Stimulated activated CD8-positive, alpha-beta memory T cell treated with anti-CD3 and anti-CD28 coated beads, Interleukin-4, amount 100 ng/mL, for 24 hours (primary cell): Measurements from ENCODE around the gene MAPKAPK3.

Experiments used
- DNase-seq: peaks from one replicate; pipeline ENCODE4 v3.0.0-alpha.2; 2020; ENCODE audit warnings: low read depth

Gene MAPKAPK3

DNA sequence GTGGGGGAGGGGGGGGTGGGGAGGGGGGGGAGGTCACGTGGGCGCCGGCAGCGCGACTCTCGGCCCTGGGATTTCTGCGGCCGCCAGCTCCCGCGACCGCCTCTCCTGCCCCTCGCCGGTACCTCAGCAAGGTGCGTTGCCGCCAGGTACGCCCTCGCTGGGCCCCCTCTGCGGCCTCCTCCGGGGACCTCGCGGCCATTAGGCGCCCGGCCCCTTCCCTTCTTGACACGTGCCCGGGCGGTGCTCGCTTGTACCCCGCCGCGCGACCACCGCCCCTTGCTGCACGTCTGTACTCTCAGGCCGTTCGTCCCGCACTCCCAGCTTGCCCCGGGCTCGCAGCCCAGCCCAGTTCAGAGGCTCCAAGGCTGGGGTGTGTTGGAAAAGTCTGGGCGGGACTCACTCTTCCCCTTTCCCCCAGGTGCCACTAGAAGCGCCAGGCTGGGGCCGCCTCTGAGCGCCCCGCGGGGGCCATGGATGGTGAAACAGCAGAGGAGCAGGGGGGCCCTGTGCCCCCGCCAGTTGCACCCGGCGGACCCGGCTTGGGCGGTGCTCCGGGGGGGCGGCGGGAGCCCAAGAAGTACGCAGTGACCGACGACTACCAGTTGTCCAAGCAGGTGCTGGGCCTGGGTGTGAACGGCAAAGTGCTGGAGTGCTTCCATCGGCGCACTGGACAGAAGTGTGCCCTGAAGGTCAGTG is at the start of gene MAPKAPK3:
TSS of gene MAPKAPK3 (plus strand) at position 56 of the 696 bp plus-strand sequence. CDS start at position 471, 415 bp downstream.
- DNase-seq: no peak

DNA sequence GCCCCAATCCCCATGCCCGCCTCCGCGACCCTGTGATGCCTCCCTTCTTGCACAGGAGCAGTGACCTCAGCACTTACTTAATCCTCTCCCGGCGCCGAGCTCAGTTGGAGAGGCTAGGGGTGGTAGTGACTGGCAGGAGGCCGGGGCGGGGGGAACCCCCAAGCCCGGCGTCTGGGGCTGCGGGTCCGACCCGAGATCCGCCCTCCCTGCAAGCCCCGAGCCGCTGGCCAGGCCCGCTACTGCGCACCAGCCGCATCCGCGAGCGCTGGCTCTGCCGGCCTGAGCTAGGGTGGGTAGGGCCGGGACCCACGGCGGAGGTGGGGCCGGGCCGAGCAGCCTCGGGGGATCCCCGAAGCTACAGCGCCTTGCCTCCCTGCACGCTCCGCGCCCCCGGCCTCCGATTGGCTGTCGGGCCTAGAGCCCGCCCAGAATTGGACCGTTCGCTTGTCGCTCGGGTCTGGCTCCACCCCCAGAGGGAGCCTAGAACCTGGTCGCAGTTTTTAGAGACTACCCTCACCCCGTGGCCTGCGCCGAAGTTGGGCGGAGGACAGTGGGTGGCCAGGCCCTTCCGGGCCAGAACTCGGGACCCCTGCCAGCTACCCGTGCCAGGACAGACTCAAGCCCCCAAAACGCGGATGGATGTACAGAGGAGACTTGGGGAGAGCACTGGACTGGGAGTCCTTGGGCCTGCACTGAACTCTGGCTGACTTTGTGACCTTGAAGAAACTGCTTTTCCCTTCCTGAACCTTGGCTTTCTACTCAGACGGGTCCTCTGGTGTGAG is 49.4 kb upstream of the MAPKAPK3 start, which contains the start of gene C3orf18:
TSS of gene C3orf18 (minus strand) at position 362 of the 782 bp plus-strand sequence. CDS start 2,048 bp downstream, outside the sequence.
- DNase-seq: peak; percentile 94

DNA sequence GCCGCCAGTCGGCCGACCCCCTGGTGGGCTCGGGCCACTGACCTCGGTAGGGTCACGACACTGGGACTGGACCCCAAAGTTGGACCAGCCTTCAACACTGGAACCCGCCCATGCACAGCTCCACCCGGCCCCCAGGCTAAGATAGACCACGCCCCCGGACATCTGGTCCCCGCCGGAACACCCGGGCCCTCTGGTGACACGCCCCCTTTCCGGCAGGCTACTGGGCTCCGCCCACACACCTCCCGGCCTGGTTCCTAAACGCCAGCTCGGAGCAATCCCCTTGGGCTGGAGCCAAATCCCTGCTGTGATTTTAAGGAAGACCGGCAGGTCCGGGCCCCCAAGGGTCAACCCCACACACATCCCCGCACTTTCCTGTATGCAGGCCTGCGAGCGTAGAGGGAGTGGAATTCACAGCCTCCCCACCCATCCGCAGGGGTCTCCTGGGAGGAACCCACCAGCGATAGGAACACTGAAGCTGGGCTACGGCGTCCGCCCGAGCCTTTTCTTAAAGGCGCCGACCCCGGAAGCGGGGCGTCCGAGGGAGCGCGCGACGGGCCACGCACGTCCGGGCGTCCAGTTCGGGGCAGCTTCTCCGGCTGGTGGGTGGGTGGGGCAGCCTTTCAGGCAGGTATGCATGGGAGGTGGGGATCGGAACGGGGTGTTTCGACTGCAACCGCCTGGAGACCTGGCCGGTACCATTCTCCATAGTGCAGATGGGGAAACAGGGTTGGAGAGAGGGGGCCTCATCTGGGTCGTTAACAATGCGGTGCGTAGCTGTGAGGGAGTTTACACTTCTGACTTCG is 47.8 kb upstream of the MAPKAPK3 start, which contains the start of gene HEMK1:
TSS of gene HEMK1 (plus strand) at position 576 of the 803 bp plus-strand sequence. CDS start 1,583 bp downstream, outside the sequence.
- peak; percentile 93 for DNase-seq

DNA sequence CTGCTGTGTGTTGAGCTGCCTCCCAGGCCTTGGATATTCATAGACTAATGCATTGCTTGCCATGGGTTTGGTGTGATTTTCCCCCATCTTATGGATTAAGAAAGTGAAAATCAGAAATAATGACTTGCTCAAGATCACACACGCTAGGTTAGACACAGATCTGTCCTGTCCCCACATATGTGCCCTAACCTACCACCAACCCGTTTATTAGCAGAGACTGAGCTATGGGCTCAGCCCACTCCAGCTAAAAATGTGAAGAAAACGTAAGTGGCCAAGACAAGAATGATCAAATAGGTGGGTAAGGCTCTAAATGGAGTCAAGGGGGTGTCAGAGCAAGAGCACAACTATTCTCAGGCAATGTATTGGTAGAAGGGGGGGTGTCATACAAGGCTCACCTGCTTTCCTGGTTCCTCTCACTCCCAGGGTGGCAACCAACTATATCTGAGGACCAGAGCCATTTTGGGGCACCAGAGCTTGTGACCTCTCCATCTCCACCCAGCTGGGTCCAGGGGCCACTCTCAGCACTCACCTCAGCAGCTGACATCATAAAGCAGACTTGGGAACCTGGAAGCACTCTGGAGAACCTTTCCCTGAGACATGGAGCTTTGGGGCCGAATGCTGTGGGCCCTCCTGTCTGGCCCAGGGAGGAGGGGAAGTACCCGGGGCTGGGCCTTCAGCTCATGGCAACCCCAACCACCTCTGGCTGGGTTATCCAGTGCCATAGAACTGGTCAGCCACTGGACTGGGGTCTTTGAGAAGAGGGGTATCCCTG is 46.3 kb upstream of the MAPKAPK3 start:
- DNase-seq: no peak

DNA sequence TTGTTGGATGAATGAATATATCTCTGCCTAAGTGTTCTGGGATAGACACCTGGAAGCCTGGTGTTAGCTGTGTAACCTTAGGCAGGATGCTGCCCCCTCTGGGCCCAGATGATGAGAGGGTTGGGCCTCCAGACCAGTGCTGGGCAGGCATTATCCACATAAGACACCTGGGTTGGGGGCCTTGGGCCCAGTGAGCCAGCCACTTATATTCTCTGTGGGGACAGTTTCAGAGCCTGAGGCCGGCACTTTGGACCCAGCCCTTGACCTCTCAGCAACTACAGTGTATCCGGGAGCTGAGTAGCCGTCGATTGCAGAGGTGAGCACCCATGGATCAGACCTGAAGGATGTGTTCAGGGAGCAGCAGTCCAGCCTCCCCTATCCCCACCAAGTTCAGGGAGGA is 45.5 kb upstream of the MAPKAPK3 start:
- no peak for DNase-seq

DNA sequence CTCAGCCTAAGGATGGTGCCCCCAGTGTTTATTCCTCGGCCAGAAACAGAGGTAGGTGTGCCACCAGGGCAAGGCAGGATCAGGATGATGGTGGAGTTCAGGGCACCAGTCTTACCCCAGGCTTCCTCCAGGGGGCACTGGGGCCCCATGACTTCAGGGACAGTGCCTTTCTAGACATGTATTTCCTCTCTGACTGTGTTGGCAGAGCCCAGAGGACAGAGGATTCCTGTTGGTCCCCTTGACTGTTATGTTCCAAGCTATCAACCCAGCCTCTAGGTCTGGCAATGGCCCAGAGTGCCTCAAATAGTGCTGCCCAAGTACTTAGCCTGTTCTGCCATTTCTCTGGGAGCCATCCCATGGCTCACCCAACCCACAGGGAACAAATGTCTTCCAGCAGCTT is 44.8 kb upstream of the MAPKAPK3 start:
- DNase-seq: peak; percentile 71

DNA sequence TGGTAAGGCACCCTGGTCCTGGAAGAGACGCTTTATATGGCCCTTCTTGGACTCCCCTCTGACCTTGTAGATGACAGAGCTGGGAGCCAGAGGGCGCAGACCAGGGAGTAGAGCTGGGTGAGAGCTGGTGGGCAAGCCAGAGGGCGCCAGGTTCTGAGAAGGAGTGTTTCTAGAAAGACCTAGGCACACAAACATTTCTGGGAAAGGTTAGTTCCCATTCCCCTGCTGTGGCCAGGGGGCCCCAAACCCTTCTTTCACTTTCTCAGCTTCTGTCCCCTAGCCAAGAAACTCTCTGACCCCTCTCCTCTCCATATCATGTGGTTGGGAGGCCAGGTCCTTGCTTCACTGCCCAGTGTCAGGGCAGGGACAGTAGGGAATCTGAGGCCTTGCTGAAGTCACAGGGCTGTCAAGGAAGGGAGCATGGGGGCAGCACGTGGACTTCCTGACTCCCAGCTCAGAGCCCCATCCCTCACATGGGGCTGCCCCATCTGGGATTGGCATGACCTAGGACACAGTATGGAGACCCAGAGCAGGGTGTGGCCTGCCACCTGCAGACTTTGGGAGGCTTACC is 44.1 kb upstream of the MAPKAPK3 start:
- DNase-seq: peak; percentile 44

DNA sequence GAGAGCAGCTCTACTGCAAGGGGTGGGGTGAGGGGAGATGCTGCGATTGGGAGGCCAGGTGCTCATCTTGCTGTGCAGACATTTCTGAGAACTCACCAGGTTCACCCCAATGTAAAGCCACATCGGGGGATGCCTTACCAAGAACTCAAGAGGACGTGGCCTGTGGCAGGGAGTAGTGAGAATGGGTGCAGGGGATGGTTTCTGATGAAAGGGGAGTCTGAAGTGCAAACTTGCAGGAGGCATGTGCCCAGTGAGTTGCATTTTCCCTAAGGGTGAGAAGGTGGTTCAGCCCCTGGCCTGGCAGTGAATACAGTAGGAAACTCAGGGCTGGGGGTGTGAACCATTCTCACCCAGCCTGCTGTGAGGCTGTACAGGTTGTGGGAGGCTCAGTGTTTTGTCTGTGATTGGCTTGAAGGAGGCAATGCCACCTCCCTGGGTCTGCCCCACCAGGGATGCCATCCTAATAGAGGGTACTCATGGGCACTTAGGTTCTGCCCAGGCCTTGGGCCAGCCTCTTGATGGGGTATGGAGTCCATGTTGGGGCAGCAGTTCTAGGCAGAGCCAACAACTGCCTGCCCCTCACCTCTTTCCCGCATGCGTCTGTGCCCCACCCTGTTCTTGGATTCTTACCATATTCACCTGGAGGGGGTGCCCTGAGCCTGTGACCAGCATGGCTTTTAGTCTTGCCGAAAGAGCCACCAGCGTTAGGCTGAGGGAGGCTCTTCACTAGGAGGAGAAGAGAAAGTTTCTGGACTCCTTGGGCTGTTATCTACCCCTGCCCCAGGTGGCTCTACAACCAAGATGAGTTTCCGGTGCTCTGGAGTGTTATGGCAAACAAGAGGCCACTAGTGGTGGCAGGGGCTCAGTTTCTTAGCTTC is 43.1 kb upstream of the MAPKAPK3 start:
- DNase-seq: peak; percentile 66

DNA sequence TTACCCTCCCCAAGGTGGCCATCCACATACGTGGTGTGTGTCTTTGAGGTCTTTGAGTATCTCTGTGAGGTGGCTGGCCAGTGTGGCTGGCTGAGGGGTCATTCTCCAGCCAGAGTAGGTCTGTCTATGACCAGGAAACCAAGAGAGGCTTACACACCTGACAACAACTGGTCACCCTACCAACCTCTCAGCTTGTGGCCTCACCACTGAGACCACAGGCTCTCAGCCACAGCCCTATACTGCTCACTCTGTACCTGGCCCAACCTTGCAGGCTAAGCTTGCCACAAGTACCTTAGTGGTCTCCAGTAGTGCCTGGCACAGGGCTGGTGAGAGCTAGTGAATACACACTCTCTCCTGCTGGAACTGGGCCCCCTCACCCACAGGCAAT is 42.5 kb upstream of the MAPKAPK3 start:
- no peak for DNase-seq

DNA sequence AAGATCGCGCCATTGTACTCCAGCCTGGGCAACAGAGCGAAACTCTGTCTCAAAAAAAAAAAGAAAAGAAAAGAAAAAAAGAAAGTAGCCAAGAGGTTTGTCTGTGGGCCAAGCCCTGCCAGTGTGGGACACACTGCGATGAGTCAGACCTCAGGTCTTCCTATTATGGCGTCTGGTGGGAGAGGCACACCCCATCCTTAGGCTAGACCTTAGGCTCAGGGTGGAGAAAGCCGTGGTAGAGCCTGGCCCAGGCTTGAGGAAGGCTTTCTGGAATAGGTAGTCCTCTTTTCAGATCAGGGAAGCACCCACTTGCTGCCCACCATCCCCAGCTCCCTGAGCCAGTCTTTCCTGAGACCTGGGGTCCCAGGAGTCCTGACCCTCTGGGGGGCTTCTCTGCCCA is 41.6 kb upstream of the MAPKAPK3 start:
- no peak for DNase-seq

DNA sequence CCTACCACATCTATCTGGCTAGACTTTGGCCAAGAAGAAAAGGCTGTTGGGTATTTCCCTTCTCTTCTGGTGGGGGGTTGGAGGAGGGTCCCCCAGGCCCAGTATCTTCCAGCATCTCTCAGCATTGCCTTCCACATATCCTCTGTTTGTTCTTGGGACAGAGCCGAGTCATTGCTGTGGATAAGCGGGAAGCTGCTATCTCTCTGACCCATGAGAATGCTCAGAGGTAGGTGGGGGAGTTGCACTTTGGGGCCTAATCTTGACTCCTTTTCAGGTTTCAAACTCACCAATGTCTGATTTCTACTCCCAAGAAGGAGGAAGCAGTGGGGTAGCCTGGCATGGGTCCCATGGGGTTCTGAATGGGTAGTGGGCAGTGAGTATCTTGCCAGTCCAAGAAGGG is 39.6 kb upstream of the MAPKAPK3 start:
- DNase-seq: no peak

DNA sequence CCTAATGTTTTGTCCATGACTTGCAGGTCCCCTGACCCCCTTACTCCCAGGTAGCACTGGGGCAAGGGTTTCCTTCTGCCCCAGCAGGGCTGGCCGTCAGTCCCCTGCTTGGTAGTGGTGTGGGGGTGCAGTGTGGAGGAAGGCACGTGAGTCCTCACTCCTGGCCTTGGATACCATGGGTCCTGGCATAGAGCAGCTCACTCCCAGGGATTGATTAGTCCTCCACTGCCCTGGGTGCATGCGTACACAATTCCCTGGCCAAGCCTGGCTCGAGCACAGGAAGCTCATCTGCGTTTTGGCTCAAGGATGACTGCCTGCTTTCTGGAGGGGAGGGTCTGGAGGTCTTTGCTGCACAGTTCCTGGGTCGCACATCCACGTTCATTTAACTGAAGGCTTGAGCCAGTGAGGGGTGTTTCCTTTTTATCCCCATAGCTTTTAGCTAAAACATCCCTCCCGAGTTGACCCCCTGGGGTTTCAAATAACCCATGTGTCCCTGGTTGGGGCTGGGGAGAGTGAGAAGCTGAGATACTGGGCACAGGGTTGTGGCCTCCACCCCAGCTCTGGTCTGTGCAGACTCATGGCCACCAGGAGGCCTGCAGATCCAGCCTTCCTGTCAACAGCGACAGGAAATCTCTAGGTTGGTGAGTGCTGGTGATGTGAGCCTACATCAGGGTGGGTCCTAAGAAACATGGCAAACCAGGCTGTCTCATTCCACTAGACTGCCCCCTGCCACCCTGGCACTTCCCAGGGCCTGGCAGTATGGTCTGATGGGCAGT is 36.1 kb upstream of the MAPKAPK3 start:
- no peak for DNase-seq

DNA sequence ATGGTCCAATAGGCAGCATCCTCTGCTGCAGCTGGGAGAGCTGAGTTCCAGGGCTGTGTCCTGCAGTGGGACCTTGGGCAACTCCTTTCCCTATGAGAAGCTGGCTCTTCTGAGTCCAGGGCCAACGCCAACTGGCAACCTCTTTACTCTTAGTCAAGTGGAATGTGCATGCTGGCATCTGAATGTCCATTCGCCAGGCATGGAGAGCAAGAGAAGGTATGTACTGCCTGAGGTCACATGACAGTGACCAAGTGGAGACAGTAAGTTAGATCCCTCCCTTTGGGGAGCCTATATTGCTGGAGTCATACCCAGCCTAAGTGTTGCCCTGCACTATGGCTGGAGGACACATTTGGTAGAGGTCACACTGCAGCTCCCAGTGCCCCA is 35.5 kb upstream of the MAPKAPK3 start:
- DNase-seq: no peak

DNA sequence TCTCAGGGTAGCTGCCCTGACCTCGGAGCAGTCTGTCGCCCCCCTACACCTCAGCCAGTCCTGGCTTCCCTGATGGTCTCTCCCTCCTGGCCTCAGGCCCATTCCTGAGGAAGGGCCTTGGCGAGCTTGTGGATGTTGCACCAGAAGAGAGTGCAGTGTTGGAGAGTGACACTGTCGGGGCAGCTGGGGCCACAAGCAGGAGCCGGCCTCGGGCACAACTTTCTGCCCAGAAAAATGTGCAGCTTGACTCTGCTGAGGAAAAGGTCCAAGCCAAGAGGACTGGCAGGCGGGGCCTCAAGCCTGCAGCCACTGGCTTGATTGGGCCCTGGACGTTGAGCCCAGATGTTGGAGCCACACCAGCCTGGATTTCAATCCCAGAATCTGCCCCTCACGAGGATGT is 34.9 kb upstream of the MAPKAPK3 start:
- no peak for DNase-seq

DNA sequence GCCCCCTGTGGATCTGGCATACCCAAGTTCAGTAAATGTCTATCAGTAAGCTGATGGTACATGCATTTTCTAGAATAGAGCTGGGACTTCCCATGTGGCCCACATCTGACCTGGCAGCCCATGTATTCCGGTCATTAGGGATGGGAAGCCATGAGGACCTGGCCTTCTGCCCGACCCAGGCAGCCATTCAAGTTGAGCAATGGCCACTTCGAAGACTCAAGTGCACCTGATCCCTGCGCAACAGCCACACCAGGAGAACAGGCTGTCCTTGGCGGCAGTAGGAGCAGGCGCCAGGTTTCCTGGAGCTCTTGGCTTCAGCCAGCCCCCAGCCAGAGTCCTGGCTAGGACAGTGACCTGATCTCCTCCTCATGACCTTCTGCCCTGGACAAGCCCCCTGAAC is 33.1 kb upstream of the MAPKAPK3 start:
- no peak for DNase-seq

DNA sequence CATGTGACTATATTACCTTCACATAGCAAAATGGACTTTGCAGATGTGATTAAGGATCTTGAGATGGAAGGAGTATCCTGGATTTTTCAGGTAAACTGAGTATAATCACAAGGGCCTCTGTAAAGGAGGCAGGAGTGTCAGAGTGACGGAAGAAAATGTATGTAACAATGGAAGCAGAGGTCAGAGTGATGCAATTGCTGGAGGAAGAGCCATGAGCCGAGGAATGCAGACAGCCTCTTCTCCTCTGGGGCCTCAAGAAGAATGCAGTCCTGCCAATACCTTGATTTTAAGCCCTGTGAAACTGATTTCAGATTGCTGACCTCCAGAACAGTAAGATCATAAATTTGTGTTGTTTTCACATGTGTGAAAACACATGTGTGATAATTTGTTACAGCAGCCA is 32.6 kb upstream of the MAPKAPK3 start:
- DNase-seq: no peak

DNA sequence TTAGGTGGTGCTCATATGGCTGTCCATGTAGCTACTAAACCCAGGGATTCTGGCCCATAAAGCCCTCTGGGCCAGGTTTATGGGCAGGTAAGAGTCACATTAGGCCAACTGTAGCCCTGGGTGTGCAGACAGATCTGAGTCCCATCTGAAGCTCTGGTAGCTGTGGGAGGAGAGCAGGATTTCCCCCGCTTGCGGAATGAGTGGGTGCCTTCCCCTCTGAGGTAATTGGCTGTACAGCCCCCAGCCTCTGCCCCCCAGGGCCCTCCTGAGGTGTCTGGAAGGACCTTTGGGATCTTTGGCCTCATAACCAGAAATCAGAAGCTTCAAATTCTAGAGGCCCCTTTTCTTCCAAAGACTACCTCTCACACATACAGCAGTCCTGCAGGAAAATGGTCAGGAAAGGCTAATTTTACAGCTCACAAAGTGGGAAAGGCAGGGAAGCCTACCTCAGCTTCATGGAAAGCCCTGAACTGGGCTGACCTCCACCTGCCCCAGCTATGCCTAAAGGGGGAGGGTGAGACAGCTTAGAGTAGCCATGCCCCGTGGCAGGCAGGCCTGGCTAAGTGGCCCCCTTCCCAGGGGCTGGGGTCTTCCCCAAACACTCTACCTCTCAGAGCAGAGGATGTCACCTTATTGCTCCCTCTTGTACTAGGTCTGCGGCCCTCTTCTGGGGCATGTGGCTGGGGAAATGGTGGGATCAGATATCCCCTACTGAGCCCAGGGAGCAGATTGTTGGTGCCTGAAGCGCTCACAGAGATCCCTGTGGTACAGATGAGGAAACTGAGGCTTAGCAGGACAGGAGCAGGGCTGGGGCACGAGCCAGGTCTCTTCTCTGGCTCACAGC is 30.8 kb upstream of the MAPKAPK3 start:
- DNase-seq: no peak

DNA sequence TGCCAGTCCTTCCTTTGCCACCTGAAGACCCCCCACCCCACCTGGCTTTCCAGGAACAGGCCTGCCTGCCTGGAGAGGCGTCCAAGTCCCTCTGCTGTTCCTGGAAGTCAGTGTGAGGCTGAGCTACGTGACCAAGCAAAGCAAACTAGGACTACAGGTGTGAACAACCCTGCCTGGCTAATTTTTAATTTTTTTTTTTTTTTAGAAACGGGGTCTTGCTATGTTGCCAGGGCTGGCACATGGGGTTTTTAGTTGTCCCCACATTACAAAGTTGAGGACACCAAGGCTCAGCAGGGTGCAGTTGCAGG is 30.2 kb upstream of the MAPKAPK3 start:
- no peak for DNase-seq

DNA sequence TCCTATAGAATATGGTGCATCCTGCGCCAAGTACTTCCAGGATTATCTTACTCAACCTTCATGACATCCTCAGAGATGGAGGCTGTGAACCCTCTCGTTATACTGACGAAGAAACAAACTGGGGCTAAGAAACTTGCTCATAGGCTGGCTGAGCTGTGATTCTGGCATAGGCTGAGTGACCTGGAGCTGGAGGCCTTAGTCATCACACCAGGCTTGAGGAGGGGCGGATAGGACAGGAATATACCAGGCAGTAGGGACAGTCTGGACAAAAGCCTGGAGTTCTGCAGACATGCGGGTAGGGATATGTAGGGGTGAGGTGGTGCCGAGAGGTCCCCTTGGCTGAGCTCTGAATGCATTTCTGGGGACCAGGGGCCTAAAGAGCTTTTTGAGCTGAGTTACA is 29.6 kb upstream of the MAPKAPK3 start:
- DNase-seq: no peak
